PC-9 (cell line): ENCODE data around the gene TMPRSS11B. TPM values are rescaled to one million over a fixed set of nuclear protein-coding genes. Genes with fewer than 3 reads are reported as not detected.
"Not testable (repeated sequence)": the region's sequence is repeated elsewhere in the genome, so short reads cannot be mapped to it uniquely, and the experiment has no call there.

ENCODE experiments used
- BruUV-seq: library from RNA; stranded (reverse); fragments of 400-500 nt; replicated peaks from 2 replicates; lab custom pipeline; 2021; lab: Mats Ljungman, UMichigan
- CTCF ChIA-PET: fragments of 300-600 bp; sonication (Branson Sonifier 250); formaldehyde crosslinking; loops from one replicate; lab custom pipeline; 2022; ENCODE audit warnings: antibody characterized with exemption; lab: Charles Lee
- POLR2A ChIA-PET: fragments of 300-600 bp; sonication (Branson Sonifier 250); formaldehyde crosslinking; loops from one replicate; lab custom pipeline; 2022; ENCODE audit warnings: antibody characterized with exemption; ENCODE audit not compliant: unreplicated experiment; lab: Charles Lee
- DNase-seq, 2 experiments: peaks; one replicate each; pipeline versions ENCODE4 v3.0.0 to v3.0.0-alpha.2; 2015 to 2022; ENCODE audit warnings: mixed read lengths in 1 of 2
- H2AFZ ChIP-seq: fragments of 200-600 bp; sonication (generic); 2 replicates; pipeline ENCODE4 v1.8.1; 2017; ENCODE audit warnings: antibody characterized with exemption
- H3F3A ChIP-seq: fragments of 200-600 bp; sonication (generic); 2 replicates; pipeline ENCODE4 v1.8.1; 2017; ENCODE audit warnings: antibody characterized with exemption, mild to moderate bottlenecking, low read depth; ENCODE audit not compliant: insufficient read depth
- H3K27ac ChIP-seq: fragments of 200-600 bp; sonication (generic); 2 replicates; pipeline ENCODE4 v1.6.1; 2016; ENCODE audit warnings: mixed run types
- H3K27me3 ChIP-seq: fragments of 200-600 bp; sonication (generic); 2 replicates; pipeline ENCODE4 v1.6.1; 2016; ENCODE audit warnings: low read depth, mixed run types; ENCODE audit not compliant: insufficient read depth
- H3K36me3 ChIP-seq: fragments of 200-600 bp; sonication (generic); 2 replicates; pipeline ENCODE4 v1.6.1; 2016; ENCODE audit warnings: low read depth, mixed run types
- H3K4me1 ChIP-seq: fragments of 200-600 bp; sonication (generic); replicated peaks from 2 replicates; pipeline ENCODE4 v1.6.1; 2016; ENCODE audit warnings: mixed run types; ENCODE audit not compliant: insufficient read depth
- H3K4me2 ChIP-seq: fragments of 200-600 bp; sonication (generic); 2 replicates; pipeline ENCODE4 v1.6.1; 2017; ENCODE audit warnings: mixed run types
- H3K4me3 ChIP-seq: fragments of 200-600 bp; sonication (generic); 2 replicates; pipeline ENCODE4 v1.6.1; 2016; ENCODE audit warnings: mixed run types
- H3K79me2 ChIP-seq: fragments of 200-600 bp; sonication (generic); 2 replicates; pipeline ENCODE4 v1.6.1; 2017; ENCODE audit warnings: low read depth, mixed run types
- H3K9me2 ChIP-seq: fragments of 200-600 bp; sonication (generic); 2 replicates; pipeline ENCODE4 v1.8.1; 2017; ENCODE audit warnings: mild to moderate bottlenecking; ENCODE audit not compliant: insufficient read depth
- H3K9me3 ChIP-seq: fragments of 200-600 bp; sonication (generic); 2 replicates; pipeline ENCODE4 v1.8.1; 2016; ENCODE audit warnings: low read depth; ENCODE audit not compliant: insufficient read depth
- H4K20me1 ChIP-seq: fragments of 200-600 bp; sonication (generic); 2 replicates; pipeline ENCODE4 v1.8.1; 2017; ENCODE audit not compliant: insufficient read depth
- EZH2 ChIP-seq: fragments of 200-600 bp; sonication (generic); IDR thresholded peaks from 2 replicates; pipeline ENCODE4 v1.8.0; 2017; ENCODE audit warnings: antibody characterized with exemption, low read depth
- intact Hi-C: fragments of 100-400 bp; cut with micrococcal nuclease; formaldehyde crosslinking; loops from one replicate; pipeline ENCODE4 v1.10.0; 2022; ENCODE audit not compliant: unreplicated experiment
- total RNA-seq: library from RNA; stranded (reverse); gene quantifications from 2 replicates; pipeline ENCODE4 v1.2.3, GENCODE V29; 2021
- TF ChIP-seq, protein P1 (sequence below): fragments of 200-600 bp; sonication (generic); conservative IDR thresholded peaks from 2 replicates; pipeline ENCODE4 v1.6.1; 2017; ENCODE audit warnings: mixed run types, antibody characterized with exemption, mild to moderate bottlenecking, moderate library complexity

The TMPRSS11B gene
- total RNA-seq, 1 experiment from 2014 or later: not detected

DNA sequence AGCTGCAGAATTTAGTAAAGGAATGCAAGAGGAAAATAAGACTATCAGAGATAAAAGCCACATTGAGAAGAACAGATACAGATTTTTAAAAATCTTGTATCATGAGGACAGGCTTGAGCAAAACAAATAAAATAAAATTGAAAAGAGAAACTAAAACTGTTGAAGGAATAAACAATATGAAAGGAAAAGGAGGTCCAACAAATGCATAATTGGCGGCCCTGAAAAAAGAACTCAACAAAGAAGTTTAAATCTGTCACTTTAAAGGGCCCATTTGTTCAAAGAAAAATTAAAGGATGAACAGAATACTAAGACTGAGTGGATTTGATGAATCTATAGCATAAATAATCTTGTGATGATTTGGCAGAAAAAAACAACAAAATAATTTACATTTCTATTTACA, 36.5 kb downstream of the TMPRSS11B start:
- H3K36me3 ChIP-seq: no peaks in the 10 kb centered on the region
- H3F3A ChIP-seq: no peaks in the 10 kb centered on the region
- no peaks in the 10 kb centered on the region for H4K20me1 ChIP-seq
- no peaks in the 10 kb centered on the region for H3K9me2 ChIP-seq
- no TSS peak for BruUV-seq
- ChIA-PET CTCF (no interaction called here), POLR2A (no interaction called here)
- no peaks in the 10 kb centered on the region for H3K79me2 ChIP-seq
- intact Hi-C loops: no loop called here
- H3K9me3 ChIP-seq: no peaks in the 10 kb centered on the region
- no peak overlapping the region for H3K4me2 ChIP-seq
- DNase-seq: no peak
- no peak overlapping the region for H3K4me3 ChIP-seq
- TF ChIP-seq, protein P1, sequence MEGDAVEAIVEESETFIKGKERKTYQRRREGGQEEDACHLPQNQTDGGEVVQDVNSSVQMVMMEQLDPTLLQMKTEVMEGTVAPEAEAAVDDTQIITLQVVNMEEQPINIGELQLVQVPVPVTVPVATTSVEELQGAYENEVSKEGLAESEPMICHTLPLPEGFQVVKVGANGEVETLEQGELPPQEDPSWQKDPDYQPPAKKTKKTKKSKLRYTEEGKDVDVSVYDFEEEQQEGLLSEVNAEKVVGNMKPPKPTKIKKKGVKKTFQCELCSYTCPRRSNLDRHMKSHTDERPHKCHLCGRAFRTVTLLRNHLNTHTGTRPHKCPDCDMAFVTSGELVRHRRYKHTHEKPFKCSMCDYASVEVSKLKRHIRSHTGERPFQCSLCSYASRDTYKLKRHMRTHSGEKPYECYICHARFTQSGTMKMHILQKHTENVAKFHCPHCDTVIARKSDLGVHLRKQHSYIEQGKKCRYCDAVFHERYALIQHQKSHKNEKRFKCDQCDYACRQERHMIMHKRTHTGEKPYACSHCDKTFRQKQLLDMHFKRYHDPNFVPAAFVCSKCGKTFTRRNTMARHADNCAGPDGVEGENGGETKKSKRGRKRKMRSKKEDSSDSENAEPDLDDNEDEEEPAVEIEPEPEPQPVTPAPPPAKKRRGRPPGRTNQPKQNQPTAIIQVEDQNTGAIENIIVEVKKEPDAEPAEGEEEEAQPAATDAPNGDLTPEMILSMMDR: no peak
- no peak for TF ChIP-seq EZH2
- H3K27ac ChIP-seq: no peak overlapping the region
- no peaks in the 10 kb centered on the region for H3K4me1 ChIP-seq
- no peak overlapping the region for H2AFZ ChIP-seq
- no peaks in the 10 kb centered on the region for H3K27me3 ChIP-seq

DNA sequence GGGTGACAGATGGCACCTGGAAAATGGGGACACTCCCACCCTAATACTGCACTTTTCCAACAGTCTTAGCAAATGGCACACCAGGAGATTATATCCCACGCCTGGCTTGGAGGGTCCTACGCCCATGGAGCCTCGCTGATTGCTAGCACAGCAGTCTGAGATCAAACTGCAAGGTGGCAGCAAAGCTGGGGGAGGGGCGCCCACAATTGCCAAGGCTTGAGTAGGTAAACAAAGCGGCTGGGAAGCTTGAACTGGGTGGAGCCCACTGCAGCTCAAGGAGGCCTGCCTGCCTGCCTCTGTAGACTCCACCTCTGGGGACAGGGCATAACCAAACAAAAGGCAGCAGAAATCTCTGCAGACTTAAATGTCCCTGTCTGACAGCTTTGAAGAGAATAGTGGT, 51.2 kb downstream of the TMPRSS11B start:
- H3K4me2 ChIP-seq, H3K4me1 ChIP-seq, POLR2A ChIA-PET, H3K9me3 ChIP-seq, H2AFZ ChIP-seq, H3K27me3 ChIP-seq, H3K4me3 ChIP-seq, H3F3A ChIP-seq, H3K79me2 ChIP-seq, DNase-seq, H3K9me2 ChIP-seq, BruUV-seq, H3K27ac ChIP-seq, H3K36me3 ChIP-seq, H4K20me1 ChIP-seq, intact Hi-C loops: not testable (repeated sequence)
- CTCF ChIA-PET: interaction anchor here (0.6 kb wide), 1 partner anchor 507 kb away, joined by 3 read pairs; no protein-coding TSS in a partner anchor

DNA sequence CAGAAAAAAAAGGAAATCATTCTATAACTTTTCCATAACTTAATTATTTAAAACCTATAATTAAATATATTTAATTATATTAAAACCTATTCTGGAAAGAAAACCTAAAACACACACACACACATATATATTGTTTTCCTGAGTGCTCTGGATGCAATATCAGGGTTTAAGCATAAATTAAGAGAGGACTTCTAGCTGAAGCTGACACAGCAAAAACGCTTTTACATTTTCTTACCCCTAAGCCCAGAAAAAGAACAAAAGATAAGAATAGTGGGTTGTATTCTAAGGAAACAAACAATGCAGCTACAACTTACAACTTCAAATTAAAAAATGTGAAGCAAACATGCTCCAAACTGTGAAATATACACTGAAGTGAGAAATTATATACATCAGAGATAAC, 52.3 kb downstream of the TMPRSS11B start:
- Histone ChIP-seq H3K9me2 (no peaks in the 10 kb centered on the region), H3K9me3 (no peaks in the 10 kb centered on the region), H3K4me3 (no peak overlapping the region), H3F3A (no peaks in the 10 kb centered on the region), H4K20me1 (no peaks in the 10 kb centered on the region), H3K79me2 (no peaks in the 10 kb centered on the region), H3K4me2 (no peak overlapping the region), H3K27me3 (no peaks in the 10 kb centered on the region), H3K4me1 (no peaks in the 10 kb centered on the region), H3K36me3 (no peaks in the 10 kb centered on the region), H3K27ac (no peak overlapping the region), H2AFZ (no peak overlapping the region)
- no peak for TF ChIP-seq EZH2
- TF ChIP-seq, protein P1: no peak
- POLR2A ChIA-PET: no interaction called here
- no TSS peak for BruUV-seq
- intact Hi-C loops: no loop called here
- CTCF ChIA-PET: no interaction called here
- no peak for DNase-seq

DNA sequence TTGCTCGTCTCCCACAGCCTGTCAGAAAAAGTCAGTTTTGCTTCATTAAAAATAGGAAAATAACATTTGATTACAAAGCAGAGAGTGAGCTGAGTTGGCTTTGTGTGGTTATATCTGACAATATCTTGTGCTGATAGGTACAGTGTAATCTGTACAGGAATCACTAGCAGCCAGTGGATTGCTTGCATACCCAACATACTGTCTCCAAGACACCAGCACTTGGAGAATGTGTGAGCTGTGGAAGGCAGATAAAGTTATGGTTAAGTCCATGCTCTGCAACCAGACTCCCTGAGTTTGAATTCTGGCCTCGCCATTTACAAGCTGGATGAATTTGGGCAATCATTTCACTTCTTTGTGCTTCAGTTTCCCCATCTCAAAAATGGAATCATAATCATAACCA, 58.3 kb downstream of the TMPRSS11B start:
- DNase-seq: no peak
- CTCF ChIA-PET: no interaction called here
- POLR2A ChIA-PET: no interaction called here
- H3K4me3 ChIP-seq: no peak overlapping the region
- no peaks in the 10 kb centered on the region for H3K79me2 ChIP-seq
- no peaks in the 10 kb centered on the region for H3K9me2 ChIP-seq
- no peak overlapping the region for H3K4me2 ChIP-seq
- H3K27me3 ChIP-seq: no peaks in the 10 kb centered on the region
- intact Hi-C loops: no loop called here
- no peaks in the 10 kb centered on the region for H4K20me1 ChIP-seq
- no TSS peak for BruUV-seq
- H3K4me1 ChIP-seq: no peaks in the 10 kb centered on the region
- no peaks in the 10 kb centered on the region for H3F3A ChIP-seq
- no peak overlapping the region for H3K27ac ChIP-seq
- no peak overlapping the region for H2AFZ ChIP-seq
- no peaks in the 10 kb centered on the region for H3K9me3 ChIP-seq
- TF ChIP-seq, protein P1: no peak
- no peak for TF ChIP-seq EZH2
- no peaks in the 10 kb centered on the region for H3K36me3 ChIP-seq
